Brain microvascular endothelial cell (primary cell): ENCODE results near the gene ACER1.
A peak's percentile ranks its signal among the peaks of the same experiment; 100 is the strongest.
"Not testable (repeated sequence)": the region's sequence is repeated elsewhere in the genome, so short reads cannot be mapped to it uniquely, and the experiment has no call there.

Source experiments
- DNase-seq: peaks from one replicate; pipeline ENCODE4 v3.0.0-alpha.2; 2020
- H3K27ac ChIP-seq: fragments of 250-450 bp; sonication (Bioruptor Pico); 2 replicates; pipeline ENCODE4 v1.5.1; 2020; ENCODE audit warnings: mild to moderate bottlenecking, moderate library complexity
- H3K27me3 ChIP-seq: fragments of 250-450 bp; sonication (Bioruptor Pico); replicated peaks from 2 replicates; pipeline ENCODE4 v1.5.1; 2020; ENCODE audit warnings: mild to moderate bottlenecking
- H3K36me3 ChIP-seq: fragments of 250-450 bp; sonication (Bioruptor Pico); replicated peaks from 2 replicates; pipeline ENCODE4 v1.5.1; 2020; ENCODE audit warnings: mild to moderate bottlenecking
- H3K4me3 ChIP-seq: 2 replicates; pipeline ENCODE4 v1.5.1; 2011; ENCODE audit warnings: low read depth, mild to moderate bottlenecking, control low read depth, low read length, moderate library complexity
- CTCF ChIP-seq: IDR thresholded peaks from 2 replicates; pipeline ENCODE4 v1.5.1; 2011; ENCODE audit warnings: low read depth, mild to moderate bottlenecking, moderate library complexity, low read length, control low read depth, inconsistent platforms; ENCODE audit errors: missing control alignments
- in situ Hi-C: cut with HindIII; loops from 2 replicates; pipeline ENCODE4 v1.10.0; 2017; ENCODE audit warnings: low sequenced_read_pairs, low pct_ligation_motif_present

Gene ACER1

GRCh38 chr19:6373096-6373812 lies 39.8 kb upstream of the ACER1 start:
- no peak for TF ChIP-seq CTCF
- H3K27ac ChIP-seq: peak overlapping the region; percentile 97
- H3K27me3 ChIP-seq: no peaks in the 10 kb centered on the region
- H3K36me3 ChIP-seq: peaks cover 6% of the 10 kb centered on the region
- peak; percentile 98 for DNase-seq
- H3K4me3 ChIP-seq: peak overlapping the region; percentile 79
- in situ Hi-C loops: no loop called here

- peak; percentile 1 for TF ChIP-seq CTCF
- peak; percentile 100 for DNase-seq
- in situ Hi-C loops: no loop called here
- H3K4me3 ChIP-seq: peak within 1 kb of the TSS; percentile 79
- H3K27ac ChIP-seq: peak within 1 kb of the TSS; percentile 97
- no peaks in the 10 kb centered on the region for H3K27me3 ChIP-seq
- peaks cover 6% of the 10 kb centered on the region for H3K36me3 ChIP-seq
Measured at GRCh38 chr19:6372594-6373095, 39.2 kb upstream of the ACER1 start, which contains the start of gene ALKBH7. TSS of gene ALKBH7 (plus strand) at chr19:6372794. CDS start at chr19:6372821, 27 bp downstream.

- TF ChIP-seq CTCF: no peak
- Histone ChIP-seq H3K36me3 (peaks cover 26% of the 10 kb centered on the region), H3K27me3 (no peaks in the 10 kb centered on the region), H3K4me3 (no peak overlapping the region), H3K27ac (no peak overlapping the region)
- DNase-seq: no peak
- in situ Hi-C loops: no loop called here
Measured at GRCh38 chr19:6364353-6364752, 30.9 kb upstream of the ACER1 start.

GRCh38 chr19:6362351-6362801 lies 29.0 kb upstream of the ACER1 start:
- TF ChIP-seq CTCF: no peak
- Histone ChIP-seq H3K4me3 (peak overlapping the region; percentile 76), H3K36me3 (peaks cover 19% of the 10 kb centered on the region), H3K27me3 (no peaks in the 10 kb centered on the region), H3K27ac (no peak overlapping the region)
- in situ Hi-C loops: no loop called here
- DNase-seq: no peak

GRCh38 chr19:6362027-6362350 lies 28.6 kb upstream of the ACER1 start:
- DNase-seq: no peak
- Histone ChIP-seq H3K27ac (peak overlapping the region; percentile 69), H3K27me3 (no peaks in the 10 kb centered on the region), H3K36me3 (peaks cover 17% of the 10 kb centered on the region), H3K4me3 (peak overlapping the region; percentile 76)
- no peak for TF ChIP-seq CTCF
- in situ Hi-C loops: no loop called here

- not testable (repeated sequence) for H3K36me3 ChIP-seq
- H3K4me3 ChIP-seq: peak overlapping the region; percentile 76
Measured at GRCh38 chr19:6360857-6361216, 27.4 kb upstream of the ACER1 start.

GRCh38 chr19:6360445-6360844 lies 27.0 kb upstream of the ACER1 start:
- in situ Hi-C loops, H3K27ac ChIP-seq, DNase-seq, H3K4me3 ChIP-seq, H3K27me3 ChIP-seq, H3K36me3 ChIP-seq: not testable (repeated sequence)

More at GRCh38 chr19:6360857-6361216, 27.4 kb upstream of the ACER1 start:
- H3K27ac ChIP-seq, in situ Hi-C loops, DNase-seq, H3K27me3 ChIP-seq: not testable (repeated sequence)
